Measurements from ENCODE around the gene CPSF2. TPM values are rescaled to one million over a fixed set of nuclear protein-coding genes. Genes with fewer than 3 reads are reported as not detected.

The CPSF2 gene
- total and polyA plus RNA-seq, 2 experiments from 2014 or later, result 23.3 to 39.6 TPM

DNA sequence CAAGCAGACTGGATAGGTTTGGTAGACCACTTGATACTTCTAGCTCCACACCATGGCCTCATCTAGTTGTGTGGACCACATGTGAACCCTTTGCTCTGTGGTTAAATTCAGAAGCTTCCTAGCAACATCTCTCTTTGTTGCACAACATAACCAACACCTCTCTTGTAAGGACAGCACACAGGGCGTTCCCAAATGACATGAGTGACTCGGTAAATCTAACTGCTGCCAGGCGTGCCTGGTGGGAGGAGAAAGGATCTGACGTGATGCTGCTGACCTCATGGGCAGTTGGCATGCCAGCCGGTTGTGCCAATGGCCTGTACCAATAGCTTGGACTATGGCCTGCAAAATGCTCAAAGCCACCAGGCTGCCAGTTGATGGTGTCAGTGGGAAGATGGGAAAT, 93.8 kb downstream of the CPSF2 start:
- Histone ChIP-seq H3K9me2 (replicated peaks; ENCODE audit: insufficient read depth) (no peaks in the 10 kb centered on the region), H3K36me3 (replicated peaks; ENCODE audit: insufficient read depth, low read depth) (no peaks in the 10 kb centered on the region), H3K79me2 (no peaks in the 10 kb centered on the region), H3K4me3 (no peak overlapping the region), H3K4me1 (ENCODE audit: insufficient read depth) (no peaks in the 10 kb centered on the region), H3K27me3 (no peaks in the 10 kb centered on the region), H3K4me2 (no peak overlapping the region), H4K20me1 (ENCODE audit: insufficient read depth, poor library complexity, severe bottlenecking) (no peaks in the 10 kb centered on the region), H3K27ac (no peak overlapping the region), H3K9me3 (ENCODE audit: low read depth) (no peaks in the 10 kb centered on the region), H2AFZ (no peak overlapping the region)
- TF ChIP-seq CTCF (IDR thresholded peaks at IDR 0.05; ENCODE audit: poor library complexity), result no peak
- TF ChIP-seq EZH2 (IDR thresholded peaks at IDR 0.05; ENCODE audit: borderline replicate concordance), result no peak
- TF ChIP-seq EZH2phosphoT487 (IDR thresholded peaks at IDR 0.05; ENCODE audit: low read depth, severe bottlenecking, unreplicated experiment), result no peak
- WGBS (ENCODE audit: low lambda C conversion rate, missing lambda C conversion rate), result 95% methylated on average over 5 of the region's 5 CpGs
- no peak for DNase-seq (ENCODE audit: low spot score)

GRCh38 chr14:92217936-92218335, 96.2 kb downstream of the CPSF2 start:
- Histone ChIP-seq H2AFZ (no peak overlapping the region), H3K36me3 (replicated peaks; ENCODE audit: insufficient read depth, low read depth) (no peaks in the 10 kb centered on the region), H4K20me1 (ENCODE audit: insufficient read depth, poor library complexity, severe bottlenecking) (no peaks in the 10 kb centered on the region), H3K4me1 (ENCODE audit: insufficient read depth) (no peaks in the 10 kb centered on the region), H3K27me3 (no peaks in the 10 kb centered on the region), H3K4me2 (no peak overlapping the region), H3K79me2 (no peaks in the 10 kb centered on the region), H3K4me3 (no peak overlapping the region), H3K9me3 (ENCODE audit: low read depth) (no peaks in the 10 kb centered on the region), H3K27ac (no peak overlapping the region), H3K9me2 (replicated peaks; ENCODE audit: insufficient read depth) (no peaks in the 10 kb centered on the region)
- no peak for TF ChIP-seq CTCF (IDR thresholded peaks at IDR 0.05; ENCODE audit: poor library complexity)
- no peak for TF ChIP-seq EZH2phosphoT487 (IDR thresholded peaks at IDR 0.05; ENCODE audit: low read depth, severe bottlenecking, unreplicated experiment)
- no peak for TF ChIP-seq EZH2 (IDR thresholded peaks at IDR 0.05; ENCODE audit: borderline replicate concordance)
- 56% methylated on average over 1 of the region's 1 CpG for WGBS (ENCODE audit: low lambda C conversion rate, missing lambda C conversion rate)
- DNase-seq (ENCODE audit: low spot score), result no peak

Other genes starting within 250 kb of the CPSF2 start
- gene FBLN5, start 174.3 kb upstream of the CPSF2 start, total RNA-seq, result 115 and 157 TPM in 2 replicates
- gene FBLN5, start 174.3 kb upstream of the CPSF2 start, polyA plus RNA-seq, result 337 and 359 TPM in 2 replicates
- 44.7 and 50.5 TPM in 2 replicates for gene TRIP11, start 81.9 kb upstream of the CPSF2 start, total RNA-seq
- gene TRIP11, start 81.9 kb upstream of the CPSF2 start, polyA plus RNA-seq, result 39.2 TPM in 2 replicates
- 19.7 and 24.4 TPM in 2 replicates for gene ATXN3, start 15.4 kb upstream of the CPSF2 start, total RNA-seq
- 15.0 and 15.3 TPM in 2 replicates for gene ATXN3, start 15.4 kb upstream of the CPSF2 start, polyA plus RNA-seq
- gene NDUFB1, start 263 bp upstream of the CPSF2 start, total RNA-seq, result 206 and 351 TPM in 2 replicates
- gene NDUFB1, start 263 bp upstream of the CPSF2 start, polyA plus RNA-seq, result 316 and 317 TPM in 2 replicates
- gene SLC24A4, start 201.2 kb downstream of the CPSF2 start, total RNA-seq, result 0.28 and 0.50 TPM in 2 replicates
- gene SLC24A4, start 201.2 kb downstream of the CPSF2 start, polyA plus RNA-seq, result 0.46 TPM in 1 of 2 replicates, not detected in the other